GM18499 (cell line): ENCODE measurements around the gene TSPYL1.
A peak's percentile ranks its signal among the peaks of the same experiment; 100 is the strongest.

Source experiments
- ATAC-seq: cut with Tn5 transposase; IDR thresholded peaks from one replicate; pipeline ENCODE4 v1.9.1; 2021; ENCODE audit warnings: moderate number of reproducible peaks; ENCODE audit not compliant: insufficient read depth, unreplicated experiment

TSPYL1 gene

GRCh38 chr6:116265041-116265829 is 14.5 kb downstream of the TSPYL1 start:
- ATAC-seq = no peak

GRCh38 chr6:116263353-116263752 is 16.4 kb downstream of the TSPYL1 start:
- ATAC-seq = no peak

- no peak for ATAC-seq
These were observed 21.2 kb downstream of the TSPYL1 start for GRCh38 chr6:116258520-116258919.

DNA sequence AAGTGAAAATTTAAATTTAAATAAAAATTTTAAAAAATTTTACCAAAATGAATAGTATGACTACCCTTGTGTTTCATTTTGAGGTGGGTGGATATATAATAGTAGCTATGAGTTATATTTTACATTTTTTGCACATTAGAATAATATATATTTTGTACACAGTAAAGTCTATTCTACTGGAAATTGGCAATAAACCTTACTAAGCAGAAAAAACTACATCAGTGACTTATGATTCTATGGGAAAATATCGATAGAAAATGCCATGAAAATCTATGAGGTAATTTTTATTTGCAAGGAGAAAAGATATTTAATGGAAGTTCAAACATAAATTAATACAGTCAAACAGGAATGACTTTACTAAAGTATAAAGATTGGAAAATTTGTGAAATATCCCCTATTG is 23.0 kb downstream of the TSPYL1 start:
- ATAC-seq = no peak

- ATAC-seq = no peak
These were observed 24.4 kb downstream of the TSPYL1 start for GRCh38 chr6:116255246-116255800.

- ATAC-seq = peak; percentile 21
These were observed 25.3 kb downstream of the TSPYL1 start for GRCh38 chr6:116254297-116255056.

DNA sequence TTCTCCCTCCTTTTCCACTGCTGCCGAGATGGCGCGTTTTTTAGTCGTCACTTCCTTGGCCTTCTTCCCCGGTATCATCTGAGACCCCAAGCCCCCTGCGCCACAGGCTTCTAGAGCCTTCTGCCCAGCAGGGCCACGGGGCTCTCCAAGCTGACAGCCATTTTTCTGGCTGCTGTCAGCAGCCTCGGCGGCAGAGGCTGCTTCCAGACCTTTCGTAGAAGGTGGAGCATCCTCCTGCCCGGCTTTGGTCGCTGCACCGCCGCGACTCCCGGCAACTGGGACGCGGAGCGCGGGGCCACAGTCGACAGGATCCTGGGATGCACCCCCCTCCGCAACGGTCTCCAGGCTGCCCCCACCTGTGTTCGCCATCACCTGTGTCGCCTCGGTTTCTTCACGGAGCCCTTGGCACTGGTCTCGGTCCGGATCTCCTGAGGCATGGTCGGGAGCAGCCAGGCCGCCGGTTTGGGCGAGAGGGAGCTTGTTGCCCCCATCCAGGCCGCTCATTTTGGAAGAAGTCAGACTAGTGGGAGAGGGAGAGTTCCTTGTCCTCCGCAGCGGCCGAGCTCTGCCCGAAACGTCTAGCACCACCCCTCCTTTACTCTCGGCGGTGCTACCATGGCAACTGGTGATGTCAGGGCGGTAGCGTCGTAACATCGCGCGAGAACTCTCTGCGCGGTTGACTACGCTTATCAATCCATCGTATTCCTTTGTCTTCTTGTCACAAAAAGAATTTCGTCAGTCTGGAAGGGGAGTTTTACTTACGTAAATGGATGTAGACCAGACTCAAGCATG is 26.0 kb downstream of the TSPYL1 start, which contains the start of gene TSPYL4:
TSPYL4 (minus strand) TSS at position 571 of the 792 bp plus-strand sequence; CDS start at position 504, 67 bp downstream.
- peak; percentile 98 for ATAC-seq

- ATAC-seq = no peak
These were observed 26.6 kb downstream of the TSPYL1 start for GRCh38 chr6:116253188-116253504.

- ATAC-seq = no peak
These were observed 28.0 kb downstream of the TSPYL1 start for GRCh38 chr6:116251568-116252384.

DNA sequence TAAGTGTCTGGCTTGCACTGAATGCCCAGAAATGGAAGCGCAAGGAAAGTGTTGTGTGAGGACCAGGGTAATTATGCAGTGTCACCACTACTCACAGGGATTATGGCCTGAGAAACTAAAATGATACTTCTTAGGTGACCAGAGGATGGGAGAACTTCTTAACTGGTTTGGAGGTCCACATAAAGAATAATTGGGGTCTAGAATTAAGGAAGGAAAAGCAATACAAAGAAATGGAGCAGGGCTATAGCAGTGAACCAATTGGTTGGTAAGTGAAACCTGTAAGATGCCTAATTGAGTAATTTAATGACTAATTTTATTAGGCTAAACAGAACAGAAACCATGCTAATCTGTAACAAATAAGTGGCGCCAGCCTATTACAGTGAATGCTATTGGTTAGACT is 31.2 kb downstream of the TSPYL1 start:
- ATAC-seq = no peak

GRCh38 chr6:116247285-116247684 is 32.4 kb downstream of the TSPYL1 start:
- no peak for ATAC-seq

DNA sequence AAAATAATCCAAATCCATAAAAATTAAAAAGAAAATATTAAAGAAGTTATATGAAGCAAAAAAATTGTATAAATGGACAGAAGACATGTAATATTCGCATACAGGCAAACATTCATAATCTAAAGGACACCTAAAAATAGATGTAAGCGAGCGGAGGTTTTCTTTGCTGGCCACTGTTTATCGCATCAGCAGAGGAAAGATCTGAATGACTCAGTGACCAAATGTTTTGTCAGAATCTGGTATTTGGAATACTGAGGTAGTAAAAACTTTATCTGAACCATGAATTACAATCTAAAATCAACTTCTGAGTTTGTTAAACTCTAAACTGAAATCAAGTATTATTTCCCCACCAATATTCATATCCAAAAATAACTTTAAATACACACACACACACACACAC is 33.6 kb downstream of the TSPYL1 start:
- no peak for ATAC-seq

GRCh38 chr6:116244284-116244683 is 35.4 kb downstream of the TSPYL1 start:
- ATAC-seq = no peak

GRCh38 chr6:116239856-116240255 is 39.9 kb downstream of the TSPYL1 start:
- no peak for ATAC-seq

DNA sequence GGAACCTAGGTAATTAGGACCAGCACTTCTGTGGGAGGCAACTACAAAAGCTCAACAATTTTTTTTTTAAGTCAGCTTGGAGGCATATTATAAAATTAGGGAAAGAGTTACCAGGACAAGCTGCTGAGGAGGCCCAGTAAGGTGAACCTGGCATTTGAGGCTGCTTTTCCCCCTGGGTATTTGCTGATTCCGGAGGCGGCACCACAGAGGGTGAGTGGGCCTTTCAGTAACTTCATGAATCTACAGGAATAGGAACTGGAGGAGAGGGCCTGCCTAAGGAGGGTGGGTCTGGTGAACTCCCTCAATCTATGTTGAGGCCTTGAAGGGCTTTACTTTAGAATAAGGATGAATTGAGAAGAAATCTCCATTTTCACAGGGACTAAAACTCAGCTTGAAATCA is 40.5 kb downstream of the TSPYL1 start:
- ATAC-seq = no peak

- ATAC-seq = no peak
These were observed 41.6 kb downstream of the TSPYL1 start for GRCh38 chr6:116238083-116238482.

- no peak for ATAC-seq
These were observed 45.0 kb downstream of the TSPYL1 start for GRCh38 chr6:116234689-116235088.

GRCh38 chr6:116229287-116229913 is 50.3 kb downstream of the TSPYL1 start:
- ATAC-seq = no peak
